Measurements from ENCODE around the gene LRRC3. TPM values are rescaled to one million over a fixed set of nuclear protein-coding genes. Genes with fewer than 3 reads are reported as not detected.

Gene LRRC3
- total RNA-seq, 1 donor from 2014 or later = 2.5 TPM

- H3K4me3 Mint-ChIP-seq = no peak overlapping the region
- H3K4me2 ChIP-seq = peak overlapping the region; percentile 61
- H3K27ac ChIP-seq = no peak overlapping the region
Observed at GRCh38 chr21:44496564-44497550, 41.5 kb downstream of the LRRC3 start.

DNA sequence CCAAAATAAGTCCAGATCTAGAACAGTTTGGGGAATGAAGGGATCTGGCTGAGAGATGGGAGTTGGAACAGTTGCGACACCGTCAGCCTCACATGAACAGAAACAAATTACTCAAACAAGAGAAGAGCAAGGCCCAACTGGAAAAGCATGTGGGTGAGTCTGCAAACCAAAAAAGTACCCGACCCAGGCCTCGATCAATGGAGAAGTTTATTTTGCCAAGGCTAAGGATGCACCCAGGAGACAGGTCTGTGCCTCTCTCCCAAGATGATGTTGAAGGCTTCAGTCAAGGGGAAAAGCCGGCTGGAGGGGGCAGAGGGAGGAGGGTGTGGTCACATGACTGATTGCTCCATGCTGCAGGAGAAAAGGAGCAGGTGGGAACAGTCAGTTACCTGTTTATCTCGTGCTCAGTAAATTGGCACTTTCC, 42.4 kb downstream of the LRRC3 start:
- Histone ChIP-seq H3K9me3 (ENCODE audit: low read depth) (no peaks in the 10 kb centered on the region), H3K27ac (no peak overlapping the region), H3K27me3 (no peaks in the 10 kb centered on the region), H4K20me1 (ENCODE audit: low read depth) (no peaks in the 10 kb centered on the region), H3K36me3 (no peaks in the 10 kb centered on the region), H3K79me2 (ENCODE audit: low read depth) (no peaks in the 10 kb centered on the region), H3K4me3 (no peak overlapping the region), H2AFZ (replicated peaks) (no peak overlapping the region), H3K4me1 (peaks cover 26% of the 10 kb centered on the region), H3K9ac (no peak overlapping the region), H3F3A (ENCODE audit: low read depth) (peaks cover 11% of the 10 kb centered on the region), H3K4me2 (peak overlapping the region; percentile 61)
- H3K36me3 Mint-ChIP-seq = no peaks in the 10 kb centered on the region
- peaks cover 7% of the 10 kb centered on the region for H3K27me3 Mint-ChIP-seq (ENCODE audit: insufficient read depth, low read depth)
- peaks cover 9% of the 10 kb centered on the region for H3K9me3 Mint-ChIP-seq
- H3K4me3 Mint-ChIP-seq = no peak overlapping the region
- H3K4me1 Mint-ChIP-seq = peaks cover 31% of the 10 kb centered on the region
- peak overlapping the region; percentile 85 for H3K27ac Mint-ChIP-seq
- DNase-seq (ENCODE audit: low spot score) = no peak
- TF ChIP-seq EZH2phosphoT487 (IDR thresholded peaks at IDR 0.05) (no peak), EZH2 (IDR thresholded peaks at IDR 0.05) (no peak)
- TF ChIP-seq, protein P1, sequence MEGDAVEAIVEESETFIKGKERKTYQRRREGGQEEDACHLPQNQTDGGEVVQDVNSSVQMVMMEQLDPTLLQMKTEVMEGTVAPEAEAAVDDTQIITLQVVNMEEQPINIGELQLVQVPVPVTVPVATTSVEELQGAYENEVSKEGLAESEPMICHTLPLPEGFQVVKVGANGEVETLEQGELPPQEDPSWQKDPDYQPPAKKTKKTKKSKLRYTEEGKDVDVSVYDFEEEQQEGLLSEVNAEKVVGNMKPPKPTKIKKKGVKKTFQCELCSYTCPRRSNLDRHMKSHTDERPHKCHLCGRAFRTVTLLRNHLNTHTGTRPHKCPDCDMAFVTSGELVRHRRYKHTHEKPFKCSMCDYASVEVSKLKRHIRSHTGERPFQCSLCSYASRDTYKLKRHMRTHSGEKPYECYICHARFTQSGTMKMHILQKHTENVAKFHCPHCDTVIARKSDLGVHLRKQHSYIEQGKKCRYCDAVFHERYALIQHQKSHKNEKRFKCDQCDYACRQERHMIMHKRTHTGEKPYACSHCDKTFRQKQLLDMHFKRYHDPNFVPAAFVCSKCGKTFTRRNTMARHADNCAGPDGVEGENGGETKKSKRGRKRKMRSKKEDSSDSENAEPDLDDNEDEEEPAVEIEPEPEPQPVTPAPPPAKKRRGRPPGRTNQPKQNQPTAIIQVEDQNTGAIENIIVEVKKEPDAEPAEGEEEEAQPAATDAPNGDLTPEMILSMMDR (IDR thresholded peaks at IDR 0.05) = no peak

More at GRCh38 chr21:44496564-44497550, 41.5 kb downstream of the LRRC3 start:
- peaks cover 26% of the 10 kb centered on the region for H3K4me1 ChIP-seq
- DNase-seq (ENCODE audit: low spot score) = peak; percentile 61
- H4K20me1 ChIP-seq (ENCODE audit: low read depth) = no peaks in the 10 kb centered on the region
- H3K9ac ChIP-seq = no peak overlapping the region
- H3K9me3 ChIP-seq (ENCODE audit: low read depth) = no peaks in the 10 kb centered on the region
- H3K27me3 Mint-ChIP-seq (ENCODE audit: insufficient read depth, low read depth) = peaks cover 7% of the 10 kb centered on the region
- H3K9me3 Mint-ChIP-seq = peaks cover 17% of the 10 kb centered on the region
- H2AFZ ChIP-seq (replicated peaks) = peak overlapping the region; percentile 58
- no peaks in the 10 kb centered on the region for H3K36me3 ChIP-seq
- H3F3A ChIP-seq (ENCODE audit: low read depth) = peaks cover 11% of the 10 kb centered on the region
- H3K27me3 ChIP-seq = no peaks in the 10 kb centered on the region
- no peak overlapping the region for H3K4me3 ChIP-seq
- H3K79me2 ChIP-seq (ENCODE audit: low read depth) = no peaks in the 10 kb centered on the region
- peak overlapping the region; percentile 85 for H3K27ac Mint-ChIP-seq
- no peak for TF ChIP-seq EZH2 (IDR thresholded peaks at IDR 0.05)
- TF ChIP-seq, protein P1 (IDR thresholded peaks at IDR 0.05) = no peak
- no peak for TF ChIP-seq EZH2phosphoT487 (IDR thresholded peaks at IDR 0.05)
- peaks cover 5% of the 10 kb centered on the region for H3K36me3 Mint-ChIP-seq
- H3K4me1 Mint-ChIP-seq = peaks cover 31% of the 10 kb centered on the region

GRCh38 chr21:44498280-44499210, 43.2 kb downstream of the LRRC3 start:
- H3K9me3 Mint-ChIP-seq = peaks cover 3% of the 10 kb centered on the region
- Histone ChIP-seq H4K20me1 (ENCODE audit: low read depth) (no peaks in the 10 kb centered on the region), H3K27me3 (no peaks in the 10 kb centered on the region), H3K9ac (no peak overlapping the region), H3K36me3 (no peaks in the 10 kb centered on the region), H2AFZ (replicated peaks) (no peak overlapping the region), H3K27ac (no peak overlapping the region), H3F3A (ENCODE audit: low read depth) (peaks cover 11% of the 10 kb centered on the region), H3K4me3 (no peak overlapping the region), H3K9me3 (ENCODE audit: low read depth) (no peaks in the 10 kb centered on the region), H3K4me2 (peak overlapping the region; percentile 61), H3K4me1 (peaks cover 26% of the 10 kb centered on the region), H3K79me2 (ENCODE audit: low read depth) (no peaks in the 10 kb centered on the region)
- H3K36me3 Mint-ChIP-seq = no peaks in the 10 kb centered on the region
- peaks cover 31% of the 10 kb centered on the region for H3K4me1 Mint-ChIP-seq
- no peak overlapping the region for H3K27ac Mint-ChIP-seq
- TF ChIP-seq, protein P1 (IDR thresholded peaks at IDR 0.05) = no peak
- no peak for TF ChIP-seq EZH2phosphoT487 (IDR thresholded peaks at IDR 0.05)
- no peak for TF ChIP-seq EZH2 (IDR thresholded peaks at IDR 0.05)
- DNase-seq (ENCODE audit: low spot score) = no peak
- H3K4me3 Mint-ChIP-seq = no peak overlapping the region
- peaks cover 3% of the 10 kb centered on the region for H3K27me3 Mint-ChIP-seq (ENCODE audit: insufficient read depth, low read depth)

All from neural progenitor cell (in vitro differentiated cells).